ENCODE data around the gene LZTR1. TPM values are rescaled to one million over a fixed set of nuclear protein-coding genes. Genes with fewer than 3 reads are reported as not detected.

The LZTR1 gene
- total and polyA plus RNA-seq, 2 experiments from 2014 or later = 9.2 to 39.9 TPM

DNA sequence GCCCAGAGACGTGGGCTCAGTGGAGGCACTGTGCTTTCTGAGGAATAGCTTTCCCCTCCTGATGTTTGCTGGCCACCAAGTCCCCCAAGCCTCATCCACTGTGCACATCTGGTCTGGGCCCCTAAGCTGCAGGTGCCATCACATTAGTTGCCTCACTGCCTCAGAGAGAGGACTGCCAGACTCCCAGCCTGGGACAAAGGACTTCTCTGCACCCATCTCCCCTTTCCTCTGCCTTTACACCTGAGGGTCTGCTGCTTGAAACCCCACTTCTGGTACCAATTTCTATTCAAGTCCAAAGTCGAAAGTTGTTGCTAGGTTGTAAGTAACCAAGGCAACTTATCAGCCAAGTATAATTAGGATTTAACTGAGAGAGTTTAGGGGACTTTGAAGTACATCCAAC lies 3.7 kb upstream of the LZTR1 start:
- Mint-ChIP-seq H3K27me3 (ENCODE audit: insufficient read depth, low read depth, poor library complexity) (peaks cover 36% of the 10 kb centered on the region), H3K9me3 (peaks cover 20% of the 10 kb centered on the region), H3K4me1 (peaks cover 15% of the 10 kb centered on the region), H3K27ac (no peak overlapping the region), H3K4me3 (no peak overlapping the region), H3K36me3 (ENCODE audit: low read depth) (peaks cover 6% of the 10 kb centered on the region; the same call in 1 of the 3 replicates)
- no peaks in the 10 kb centered on the region; the same call in 1 of the 2 replicates for H3K36me3 ChIP-seq (ENCODE audit: insufficient read depth)
- no peaks in the 10 kb centered on the region for H4K20me1 ChIP-seq (replicated peaks; ENCODE audit: insufficient read depth)
- H3K4me2 ChIP-seq = no peak overlapping the region
- no peak for DNase-seq (ENCODE audit: low spot score)
- no peaks in the 10 kb centered on the region for H3K79me2 ChIP-seq (replicated peaks; ENCODE audit: insufficient read depth)
- H3K27me3 ChIP-seq (ENCODE audit: insufficient read depth) = no peaks in the 10 kb centered on the region
- TF ChIP-seq, protein P1, sequence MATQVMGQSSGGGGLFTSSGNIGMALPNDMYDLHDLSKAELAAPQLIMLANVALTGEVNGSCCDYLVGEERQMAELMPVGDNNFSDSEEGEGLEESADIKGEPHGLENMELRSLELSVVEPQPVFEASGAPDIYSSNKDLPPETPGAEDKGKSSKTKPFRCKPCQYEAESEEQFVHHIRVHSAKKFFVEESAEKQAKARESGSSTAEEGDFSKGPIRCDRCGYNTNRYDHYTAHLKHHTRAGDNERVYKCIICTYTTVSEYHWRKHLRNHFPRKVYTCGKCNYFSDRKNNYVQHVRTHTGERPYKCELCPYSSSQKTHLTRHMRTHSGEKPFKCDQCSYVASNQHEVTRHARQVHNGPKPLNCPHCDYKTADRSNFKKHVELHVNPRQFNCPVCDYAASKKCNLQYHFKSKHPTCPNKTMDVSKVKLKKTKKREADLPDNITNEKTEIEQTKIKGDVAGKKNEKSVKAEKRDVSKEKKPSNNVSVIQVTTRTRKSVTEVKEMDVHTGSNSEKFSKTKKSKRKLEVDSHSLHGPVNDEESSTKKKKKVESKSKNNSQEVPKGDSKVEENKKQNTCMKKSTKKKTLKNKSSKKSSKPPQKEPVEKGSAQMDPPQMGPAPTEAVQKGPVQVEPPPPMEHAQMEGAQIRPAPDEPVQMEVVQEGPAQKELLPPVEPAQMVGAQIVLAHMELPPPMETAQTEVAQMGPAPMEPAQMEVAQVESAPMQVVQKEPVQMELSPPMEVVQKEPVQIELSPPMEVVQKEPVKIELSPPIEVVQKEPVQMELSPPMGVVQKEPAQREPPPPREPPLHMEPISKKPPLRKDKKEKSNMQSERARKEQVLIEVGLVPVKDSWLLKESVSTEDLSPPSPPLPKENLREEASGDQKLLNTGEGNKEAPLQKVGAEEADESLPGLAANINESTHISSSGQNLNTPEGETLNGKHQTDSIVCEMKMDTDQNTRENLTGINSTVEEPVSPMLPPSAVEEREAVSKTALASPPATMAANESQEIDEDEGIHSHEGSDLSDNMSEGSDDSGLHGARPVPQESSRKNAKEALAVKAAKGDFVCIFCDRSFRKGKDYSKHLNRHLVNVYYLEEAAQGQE (IDR thresholded peaks at IDR 0.05; ENCODE audit: unreplicated experiment) = no peak
- TF ChIP-seq CREB1 (CRISPR knock-in tag; IDR thresholded peaks at IDR 0.05; ENCODE audit: low read depth) (no peak), EZH2 (IDR thresholded peaks at IDR 0.05; ENCODE audit: low read depth, unreplicated experiment) (no peak), ZNF114 (CRISPR knock-in tag; IDR thresholded peaks at IDR 0.05) (no peak), POLR2AphosphoS5 (IDR thresholded peaks at IDR 0.05; ENCODE audit: low read depth) (no peak), NANOG (IDR thresholded peaks at IDR 0.05; ENCODE audit: borderline replicate concordance) (no peak), EZH2phosphoT487 (IDR thresholded peaks at IDR 0.05; ENCODE audit: unreplicated experiment) (no peak), STAT1 (IDR thresholded peaks at IDR 0.05; ENCODE audit: unreplicated experiment) (no peak), ZNF331 (CRISPR knock-in tag; IDR thresholded peaks at IDR 0.05; ENCODE audit: low read depth) (no peak)
- TF ChIP-seq, protein P2, sequence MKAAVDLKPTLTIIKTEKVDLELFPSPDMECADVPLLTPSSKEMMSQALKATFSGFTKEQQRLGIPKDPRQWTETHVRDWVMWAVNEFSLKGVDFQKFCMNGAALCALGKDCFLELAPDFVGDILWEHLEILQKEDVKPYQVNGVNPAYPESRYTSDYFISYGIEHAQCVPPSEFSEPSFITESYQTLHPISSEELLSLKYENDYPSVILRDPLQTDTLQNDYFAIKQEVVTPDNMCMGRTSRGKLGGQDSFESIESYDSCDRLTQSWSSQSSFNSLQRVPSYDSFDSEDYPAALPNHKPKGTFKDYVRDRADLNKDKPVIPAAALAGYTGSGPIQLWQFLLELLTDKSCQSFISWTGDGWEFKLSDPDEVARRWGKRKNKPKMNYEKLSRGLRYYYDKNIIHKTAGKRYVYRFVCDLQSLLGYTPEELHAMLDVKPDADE (IDR thresholded peaks at IDR 0.05) = no peak
- TF ChIP-seq, protein P3, sequence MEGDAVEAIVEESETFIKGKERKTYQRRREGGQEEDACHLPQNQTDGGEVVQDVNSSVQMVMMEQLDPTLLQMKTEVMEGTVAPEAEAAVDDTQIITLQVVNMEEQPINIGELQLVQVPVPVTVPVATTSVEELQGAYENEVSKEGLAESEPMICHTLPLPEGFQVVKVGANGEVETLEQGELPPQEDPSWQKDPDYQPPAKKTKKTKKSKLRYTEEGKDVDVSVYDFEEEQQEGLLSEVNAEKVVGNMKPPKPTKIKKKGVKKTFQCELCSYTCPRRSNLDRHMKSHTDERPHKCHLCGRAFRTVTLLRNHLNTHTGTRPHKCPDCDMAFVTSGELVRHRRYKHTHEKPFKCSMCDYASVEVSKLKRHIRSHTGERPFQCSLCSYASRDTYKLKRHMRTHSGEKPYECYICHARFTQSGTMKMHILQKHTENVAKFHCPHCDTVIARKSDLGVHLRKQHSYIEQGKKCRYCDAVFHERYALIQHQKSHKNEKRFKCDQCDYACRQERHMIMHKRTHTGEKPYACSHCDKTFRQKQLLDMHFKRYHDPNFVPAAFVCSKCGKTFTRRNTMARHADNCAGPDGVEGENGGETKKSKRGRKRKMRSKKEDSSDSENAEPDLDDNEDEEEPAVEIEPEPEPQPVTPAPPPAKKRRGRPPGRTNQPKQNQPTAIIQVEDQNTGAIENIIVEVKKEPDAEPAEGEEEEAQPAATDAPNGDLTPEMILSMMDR (conservative IDR thresholded peaks at IDR 0.05; ENCODE audit: low read depth in 2 of 2) = no peak
- H3F3A ChIP-seq (replicated peaks; ENCODE audit: low read depth) = no peaks in the 10 kb centered on the region
- H2AFZ ChIP-seq = no peak overlapping the region
- ATAC-seq = no peak
- H3K9me2 ChIP-seq (ENCODE audit: insufficient read depth) = 0 out of 2 replicates have a peak, but pooled peaks cover 6% of the 10 kb centered on the region
- peaks cover 11% of the 10 kb centered on the region; the same call in 1 of the 2 replicates for H3K4me1 ChIP-seq (ENCODE audit: insufficient read depth)
- H3K4me3 ChIP-seq = no peak overlapping the region
- no peak overlapping the region for H3K27ac ChIP-seq (ENCODE audit: low read depth)
